OCI-LY7 (cell line): ENCODE data around the gene MRPS6. TPM values are rescaled to one million over a fixed set of nuclear protein-coding genes. Genes with fewer than 3 reads are reported as not detected.

Experiments
- BruUV-seq: library from RNA; stranded (reverse); fragments of 400-500 nt; replicated peaks from 2 replicates; lab custom pipeline; 2021; lab: Mats Ljungman, UMichigan
- CTCF ChIA-PET: fragments of 300-600 bp; sonication (Branson Sonifier 250); formaldehyde crosslinking; loops from one replicate; lab custom pipeline; 2022; ENCODE audit warnings: antibody characterized with exemption; ENCODE audit not compliant: unreplicated experiment; lab: Charles Lee
- POLR2A ChIA-PET: fragments of 300-600 bp; sonication (Branson Sonifier 250); formaldehyde crosslinking; loops from one replicate; lab custom pipeline; 2022; ENCODE audit warnings: antibody characterized with exemption; lab: Charles Lee
- DNase-seq: peaks from one replicate; pipeline ENCODE4 v3.0.0-alpha.2; 2015; ENCODE audit warnings: low spot score
- H2AFZ ChIP-seq: fragments of 200-600 bp; sonication (generic), shearing (Covaris generic); 2 replicates; pipeline ENCODE4 v1.6.1; 2014; ENCODE audit warnings: mild to moderate bottlenecking, antibody characterized with exemption, low read length, moderate library complexity
- H3K27ac ChIP-seq: fragments of 200-600 bp; sonication (generic); 2 replicates; pipeline ENCODE4 v1.5.1; 2014; ENCODE audit warnings: mixed run types, low read depth, mild to moderate bottlenecking, moderate library complexity, low read length, inconsistent platforms; ENCODE audit not compliant: poor library complexity, severe bottlenecking
- H3K36me3 ChIP-seq: fragments of 200-600 bp; sonication (generic); 2 replicates; pipeline ENCODE4 v1.6.1; 2014; ENCODE audit warnings: mild to moderate bottlenecking, antibody characterized with exemption, low read length, moderate library complexity, mixed read lengths; ENCODE audit not compliant: insufficient read depth
- H3K4me1 ChIP-seq: fragments of 200-600 bp; sonication (generic); 2 replicates; pipeline ENCODE4 v1.5.1; 2014; ENCODE audit warnings: mild to moderate bottlenecking, low read length; ENCODE audit not compliant: insufficient read depth, poor library complexity, severe bottlenecking
- H3K4me2 ChIP-seq: fragments of 200-600 bp; sonication (generic); 2 replicates; pipeline ENCODE4 v1.6.1; 2014; ENCODE audit warnings: mild to moderate bottlenecking, low read length
- H3K4me3 ChIP-seq: fragments of 200-600 bp; sonication (generic); 2 replicates; pipeline ENCODE4 v1.5.1; 2014; ENCODE audit warnings: mild to moderate bottlenecking, low read depth, low read length; ENCODE audit not compliant: poor library complexity, severe bottlenecking
- H3K79me2 ChIP-seq: fragments of 200-600 bp; sonication (generic); 2 replicates; pipeline ENCODE4 v1.6.1; 2016; ENCODE audit warnings: low read depth, mild to moderate bottlenecking, low read length, moderate library complexity, mixed read lengths; ENCODE audit not compliant: insufficient read depth
- H3K9me2 ChIP-seq: fragments of 200-600 bp; sonication (generic); 2 replicates; pipeline ENCODE4 v1.6.1; 2016; ENCODE audit warnings: mild to moderate bottlenecking, low read length, mixed read lengths; ENCODE audit not compliant: insufficient read depth
- H3K9me3 ChIP-seq: fragments of 200-600 bp; sonication (generic); 2 replicates; pipeline ENCODE4 v1.6.1; 2014; ENCODE audit warnings: mild to moderate bottlenecking, mixed run types, low read length, mixed read lengths
- H4K20me1 ChIP-seq: fragments of 200-600 bp; sonication (generic); 2 replicates; pipeline ENCODE4 v1.6.1; 2014; ENCODE audit warnings: mild to moderate bottlenecking, antibody characterized with exemption, low read length, moderate library complexity, mixed read lengths; ENCODE audit not compliant: insufficient read depth
- EZH2phosphoT487 ChIP-seq: fragments of 200-600 bp; sonication (generic); IDR thresholded peaks from 2 replicates; pipeline ENCODE4 v1.6.1; 2018; ENCODE audit warnings: low read depth, borderline replicate concordance, mild to moderate bottlenecking, mixed run types, antibody characterized with exemption, low read length, moderate library complexity, mixed read lengths
- intact Hi-C: fragments of 100-400 bp; cut with micrococcal nuclease; formaldehyde crosslinking; loops from one replicate; pipeline ENCODE4 v1.10.0; 2022; ENCODE audit not compliant: unreplicated experiment
- total RNA-seq, 2 experiments: library from RNA; depleted of rRNA in 1 of 2; stranded (reverse); fragments of >200 nt in 1 of 2; shearing (Covaris generic) in 1 of 2; gene quantifications; 2 replicates each; pipeline ENCODE4 v1.2.3, GENCODE V29; 2014 to 2022
- TF ChIP-seq, protein P1 (sequence below): fragments of 200-600 bp; sonication (generic); conservative IDR thresholded peaks from 2 replicates; pipeline ENCODE4 v1.5.1; 2014; ENCODE audit warnings: mild to moderate bottlenecking, antibody characterized with exemption, low read length, moderate library complexity, mixed read lengths

Gene MRPS6
- total RNA-seq, 2 experiments from 2014 or later = 20.9 to 56.1 TPM

DNA sequence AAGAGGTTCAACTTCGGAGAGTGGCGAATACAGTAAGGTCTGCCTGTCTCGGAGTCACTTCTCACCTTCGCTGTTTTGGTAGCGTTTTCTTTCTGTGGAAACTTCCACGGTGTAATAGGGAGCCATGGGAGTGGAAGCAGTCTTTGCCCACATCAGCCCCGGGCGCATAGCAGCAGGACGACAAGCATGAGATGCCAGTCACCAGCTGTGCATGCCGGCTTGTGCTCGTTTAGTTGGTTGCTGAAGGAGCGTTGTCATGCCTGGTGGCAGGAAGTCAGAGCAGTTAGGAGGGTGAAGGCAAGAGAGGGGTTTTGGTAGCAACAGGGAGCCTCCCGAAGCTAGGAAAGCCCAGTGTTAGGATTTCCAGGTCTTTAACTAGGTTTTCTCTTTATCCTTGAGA lies 58.8 kb downstream of the MRPS6 start:
- no TSS peak for BruUV-seq
- Histone ChIP-seq H3K79me2 (peaks cover 2% of the 10 kb centered on the region; the same call in 1 of the 2 replicates), H3K9me2 (no peaks in the 10 kb centered on the region), H3K4me1 (peaks cover 20% of the 10 kb centered on the region), H3K4me3 (no peak overlapping the region), H3K9me3 (no peaks in the 10 kb centered on the region; the same call in 1 of the 2 replicates), H3K27ac (no peak overlapping the region), H2AFZ (no peak overlapping the region), H3K36me3 (peaks cover 62% of the 10 kb centered on the region), H3K4me2 (no peak overlapping the region), H4K20me1 (no peaks in the 10 kb centered on the region)
- DNase-seq = no peak
- intact Hi-C loops = no loop called here
- ChIA-PET CTCF (no interaction called here), POLR2A (no interaction called here)
- TF ChIP-seq, protein P1, sequence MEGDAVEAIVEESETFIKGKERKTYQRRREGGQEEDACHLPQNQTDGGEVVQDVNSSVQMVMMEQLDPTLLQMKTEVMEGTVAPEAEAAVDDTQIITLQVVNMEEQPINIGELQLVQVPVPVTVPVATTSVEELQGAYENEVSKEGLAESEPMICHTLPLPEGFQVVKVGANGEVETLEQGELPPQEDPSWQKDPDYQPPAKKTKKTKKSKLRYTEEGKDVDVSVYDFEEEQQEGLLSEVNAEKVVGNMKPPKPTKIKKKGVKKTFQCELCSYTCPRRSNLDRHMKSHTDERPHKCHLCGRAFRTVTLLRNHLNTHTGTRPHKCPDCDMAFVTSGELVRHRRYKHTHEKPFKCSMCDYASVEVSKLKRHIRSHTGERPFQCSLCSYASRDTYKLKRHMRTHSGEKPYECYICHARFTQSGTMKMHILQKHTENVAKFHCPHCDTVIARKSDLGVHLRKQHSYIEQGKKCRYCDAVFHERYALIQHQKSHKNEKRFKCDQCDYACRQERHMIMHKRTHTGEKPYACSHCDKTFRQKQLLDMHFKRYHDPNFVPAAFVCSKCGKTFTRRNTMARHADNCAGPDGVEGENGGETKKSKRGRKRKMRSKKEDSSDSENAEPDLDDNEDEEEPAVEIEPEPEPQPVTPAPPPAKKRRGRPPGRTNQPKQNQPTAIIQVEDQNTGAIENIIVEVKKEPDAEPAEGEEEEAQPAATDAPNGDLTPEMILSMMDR = no peak
- no peak for TF ChIP-seq EZH2phosphoT487

DNA sequence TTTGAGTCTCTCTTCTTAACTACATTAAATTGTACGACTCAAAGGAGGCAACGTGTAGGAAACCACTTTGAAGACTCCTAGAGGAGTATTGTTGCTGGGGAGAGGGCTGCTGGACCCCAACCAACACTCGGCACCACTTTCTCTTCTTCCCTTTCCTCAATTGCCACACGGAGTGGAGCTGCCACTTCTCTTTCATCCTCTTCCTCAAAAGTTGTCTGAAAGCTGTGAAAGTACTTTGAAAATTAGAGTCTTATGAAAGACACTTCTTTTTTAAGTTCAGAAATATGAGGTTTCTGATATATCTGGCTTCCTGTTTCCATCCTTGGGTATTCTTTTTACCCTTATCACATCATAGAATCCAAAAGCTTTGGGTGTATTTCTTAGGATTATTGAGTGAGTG lies 59.5 kb downstream of the MRPS6 start:
- no TSS peak for BruUV-seq
- Histone ChIP-seq H3K9me2 (no peaks in the 10 kb centered on the region), H3K27ac (no peak overlapping the region), H2AFZ (no peak overlapping the region), H3K4me3 (no peak overlapping the region), H4K20me1 (no peaks in the 10 kb centered on the region), H3K4me2 (no peak overlapping the region), H3K9me3 (peaks cover 6% of the 10 kb centered on the region; the same call in 1 of the 2 replicates), H3K36me3 (peaks cover 65% of the 10 kb centered on the region), H3K79me2 (peaks cover 9% of the 10 kb centered on the region; the same call in 1 of the 2 replicates), H3K4me1 (peaks cover 20% of the 10 kb centered on the region)
- intact Hi-C loops = no loop called here
- TF ChIP-seq, protein P1 = no peak
- TF ChIP-seq EZH2phosphoT487 = no peak
- ChIA-PET CTCF (no interaction called here), POLR2A (interaction anchor here (0.6 to 1.9 kb wide), 3 partner anchors 12 to 492 kb away, joined by 4 to 7 read pairs (median 6); no protein-coding TSS in a partner anchor)
- DNase-seq = no peak

DNA sequence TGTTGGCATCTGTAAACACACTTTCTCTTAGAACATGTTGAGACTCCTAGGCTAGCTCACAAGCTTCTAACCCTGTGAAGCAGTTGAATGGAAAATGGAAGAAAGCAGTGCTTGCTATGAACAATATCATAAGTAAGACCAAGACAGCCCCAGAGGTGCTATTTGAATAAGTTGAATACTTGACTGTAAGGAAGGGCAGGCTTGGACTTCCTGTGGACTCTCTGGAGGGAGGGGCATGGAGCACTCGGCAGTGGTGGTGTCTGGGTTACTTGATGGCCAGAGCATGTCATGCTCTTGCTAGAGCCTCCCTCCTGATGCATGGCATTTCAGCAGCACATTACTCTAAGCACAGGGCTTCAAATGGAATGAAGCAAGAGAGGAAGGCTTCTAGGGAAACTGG lies 60.0 kb downstream of the MRPS6 start:
- intact Hi-C loops = no loop called here
- POLR2A ChIA-PET = interaction anchor here (1.3 to 1.9 kb wide), 3 partner anchors 9 to 40 kb away, joined by 3 to 7 read pairs (median 6); no protein-coding TSS in a partner anchor
- Histone ChIP-seq H3K9me2 (no peaks in the 10 kb centered on the region), H3K4me1 (peaks cover 20% of the 10 kb centered on the region), H2AFZ (no peak overlapping the region), H3K36me3 (peaks cover 62% of the 10 kb centered on the region), H3K27ac (no peak overlapping the region), H3K4me3 (no peak overlapping the region), H3K4me2 (no peak overlapping the region), H3K79me2 (peaks cover 9% of the 10 kb centered on the region; the same call in 1 of the 2 replicates), H3K9me3 (peaks cover 8% of the 10 kb centered on the region; the same call in 1 of the 2 replicates), H4K20me1 (no peaks in the 10 kb centered on the region)
- CTCF ChIA-PET = no interaction called here
- no TSS peak for BruUV-seq
- TF ChIP-seq EZH2phosphoT487 = no peak
- TF ChIP-seq, protein P1 = no peak
- DNase-seq = no peak
